RWPE1 (cell line): ENCODE results near the gene ATXN1.

Experiments used
- CTCF ChIA-PET: fragments of 350-600 bp; sonication (Branson Sonifier 250); formaldehyde crosslinking; extraction: SDS; loops from one replicate; lab custom pipeline; 2021; lab: Yijun Ruan, JAX
- POLR2A ChIA-PET: fragments of 400-600 bp; formaldehyde crosslinking; extraction: SDS; loops from one replicate; lab custom pipeline; 2020; ENCODE audit warnings: antibody characterized with exemption; ENCODE audit not compliant: low non-redundant PET; lab: Yijun Ruan, JAX
- DNase-seq: peaks from one replicate; pipeline ENCODE4 v3.0.0; 2012; ENCODE audit warnings: low spot score
- H3K27ac ChIP-seq: fragments of 450-650 bp; 2 replicates; pipeline ENCODE4 v1.5.1; 2017
- CTCF ChIP-seq: fragments of 450-650 bp; conservative IDR thresholded peaks from 2 replicates; pipeline ENCODE4 v1.5.1; 2017; ENCODE audit warnings: low read depth, mild to moderate bottlenecking

Gene ATXN1

GRCh38 chr6:16318953-16319720 is 442.1 kb downstream of the ATXN1 start:
- H3K27ac ChIP-seq, result no peak overlapping the region
- DNase-seq, result no peak
- no peak for TF ChIP-seq CTCF
- ChIA-PET CTCF (no interaction called here), POLR2A (no interaction called here)

- H3K27ac ChIP-seq, result no peak overlapping the region
These were observed 442.7 kb downstream of the ATXN1 start for GRCh38 chr6:16318538-16318937.

GRCh38 chr6:16316741-16317251 is 444.5 kb downstream of the ATXN1 start:
- CTCF ChIA-PET, result interaction anchor here (0.6 to 1.1 kb wide), 7 partner anchors 8 to 650 kb away, joined by 3 to 7 read pairs (median 4); no protein-coding TSS in a partner anchor
- POLR2A ChIA-PET, result no interaction called here

More at GRCh38 chr6:16318538-16318937, 442.7 kb downstream of the ATXN1 start:
- DNase-seq, result peak; percentile 17
- TF ChIP-seq CTCF, result no peak
- ChIA-PET POLR2A (no interaction called here), CTCF (no interaction called here)

GRCh38 chr6:16314296-16314695 is 447.0 kb downstream of the ATXN1 start:
- CTCF ChIA-PET, result no interaction called here
- no peak for DNase-seq
- POLR2A ChIA-PET, result no interaction called here
- TF ChIP-seq CTCF, result no peak
- no peak overlapping the region for H3K27ac ChIP-seq

More at GRCh38 chr6:16316741-16317251, 444.5 kb downstream of the ATXN1 start:
- TF ChIP-seq CTCF, result peak; percentile 63
- peak; percentile 44 for DNase-seq
- no peak overlapping the region for H3K27ac ChIP-seq

- no peak for DNase-seq
- CTCF ChIA-PET, result no interaction called here
- POLR2A ChIA-PET, result no interaction called here
- no peak overlapping the region for H3K27ac ChIP-seq
- no peak for TF ChIP-seq CTCF
These were observed 447.5 kb downstream of the ATXN1 start for GRCh38 chr6:16313732-16314131.

- no peak for TF ChIP-seq CTCF
- no peak for DNase-seq
- POLR2A ChIA-PET, result no interaction called here
- no peak overlapping the region for H3K27ac ChIP-seq
- CTCF ChIA-PET, result no interaction called here
These were observed 449.5 kb downstream of the ATXN1 start for GRCh38 chr6:16311763-16312162.
